ENCODE data around the gene OGDH. TPM values are rescaled to one million over a fixed set of nuclear protein-coding genes. Genes with fewer than 3 reads are reported as not detected.

The OGDH gene
- total RNA-seq, 2 donors from 2014 or later: 36.1 to 46.1 TPM

GRCh38 chr7:44646176-44646920 is 39.9 kb downstream of the OGDH start:
- H3K27me3 ChIP-seq: no peaks in the 10 kb centered on the region
- ATAC-seq (no peak), DNase-seq (no peak)
- H3K9me3 ChIP-seq: no peaks in the 10 kb centered on the region
- no peaks in the 10 kb centered on the region for H3K4me1 ChIP-seq
- no peak overlapping the region for H3K4me3 ChIP-seq
- WGBS, 2 donors: 87 to 97% methylated on average over 3 of the region's 3 CpGs
- no peak overlapping the region for H3K27ac ChIP-seq
- no peak for TF ChIP-seq CTCF (IDR thresholded peaks at IDR 0.05)
- TF ChIP-seq POLR2A (IDR thresholded peaks at IDR 0.05): no peak
- intact Hi-C loops (cut with DNase I): no loop called here
- H3K36me3 ChIP-seq (replicated peaks in 1 of 2; ENCODE audit: insufficient read depth in 1 of 2, low read depth in 2 of 2): peaks cover 0 to 4% of the 10 kb centered on the region in 2 donors

- intact Hi-C loops (cut with DNase I): no loop called here
These were observed 40.7 kb downstream of the OGDH start for GRCh38 chr7:44646921-44647636.

DNA sequence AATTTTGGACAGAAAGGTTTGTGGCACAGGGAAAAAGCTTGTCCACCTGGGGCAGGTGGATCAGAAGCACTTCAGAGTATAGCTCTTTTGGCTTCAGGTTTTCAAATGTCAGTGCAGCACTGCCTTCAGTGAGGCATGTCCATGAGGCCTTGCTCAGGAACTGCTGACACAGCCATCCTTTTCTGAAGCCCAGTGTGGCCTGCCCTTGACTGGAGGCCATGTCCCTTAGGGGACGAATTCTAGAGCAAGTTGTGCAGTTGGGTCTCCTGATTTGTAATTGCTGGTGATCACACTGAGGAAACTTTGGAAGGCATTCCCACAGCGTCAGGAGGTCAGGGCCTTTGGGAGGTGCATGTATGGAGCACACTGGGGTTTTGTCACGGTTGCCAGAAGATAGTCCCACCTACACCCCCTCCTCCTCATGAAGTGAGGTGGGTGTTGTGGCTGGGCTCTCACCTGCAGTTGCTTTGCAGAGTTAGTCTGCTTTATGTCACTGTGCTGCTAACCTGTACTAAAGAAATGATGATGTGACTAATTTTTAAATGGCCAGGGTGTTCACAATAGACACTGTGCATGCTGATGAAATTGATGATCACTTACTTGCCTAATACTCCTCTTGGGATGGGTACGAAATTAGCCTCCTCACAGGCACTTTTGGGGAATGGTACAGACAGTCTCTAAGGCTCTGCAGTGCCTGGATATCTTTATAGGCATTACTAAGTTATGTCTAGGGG is 41.7 kb downstream of the OGDH start:
- WGBS, 2 donors: 94 to 100% methylated on average over 4 of the region's 4 CpGs
- DNase-seq: no peak

More at GRCh38 chr7:44646921-44647636, 40.7 kb downstream of the OGDH start:
- no peak for DNase-seq
- Histone ChIP-seq H3K4me3 (no peak overlapping the region), H3K27me3 (no peaks in the 10 kb centered on the region), H3K27ac (no peak overlapping the region), H3K4me1 (no peaks in the 10 kb centered on the region), H3K36me3 (replicated peaks in 1 of 2; ENCODE audit: insufficient read depth in 1 of 2, low read depth in 2 of 2) (peaks cover 0 to 4% of the 10 kb centered on the region in 2 donors), H3K9me3 (no peaks in the 10 kb centered on the region)
- WGBS, 2 donors: 77 to 84% methylated on average over 3 of the region's 3 CpGs
- ATAC-seq: no peak
- TF ChIP-seq POLR2A (IDR thresholded peaks at IDR 0.05) (no peak), CTCF (IDR thresholded peaks at IDR 0.05) (no peak)

DNA sequence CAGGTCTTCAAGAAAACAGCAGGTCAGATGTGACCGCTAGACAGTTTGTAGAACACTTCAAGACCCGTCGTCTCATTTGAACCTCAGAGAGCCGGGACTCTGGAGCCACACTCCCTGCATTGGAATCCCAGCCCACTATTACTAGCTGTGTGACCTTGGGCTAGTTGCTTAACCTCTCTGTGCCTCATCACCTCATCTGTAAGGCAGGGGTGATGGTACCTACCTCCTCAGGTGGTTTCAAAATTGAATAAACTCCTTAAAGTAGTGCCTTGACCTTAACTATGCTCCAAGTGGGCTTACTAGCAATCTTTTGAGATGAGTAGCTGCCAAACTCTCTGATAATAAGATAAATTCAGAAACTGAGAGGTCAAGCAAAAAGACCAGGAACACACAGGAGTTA is 43.8 kb downstream of the OGDH start:
- 93 to 96% methylated on average over 4 of the region's 4 CpGs for WGBS, 2 donors
- DNase-seq (no peak), ATAC-seq (no peak)
- Histone ChIP-seq H3K4me1 (no peaks in the 10 kb centered on the region), H3K27ac (no peak overlapping the region), H3K9me3 (no peaks in the 10 kb centered on the region), H3K4me3 (no peak overlapping the region), H3K27me3 (no peaks in the 10 kb centered on the region), H3K36me3 (replicated peaks in 1 of 2; ENCODE audit: insufficient read depth in 1 of 2, low read depth in 2 of 2) (peaks cover 0 to 8% of the 10 kb centered on the region in 2 donors)
- no peak for TF ChIP-seq CTCF (IDR thresholded peaks at IDR 0.05)
- TF ChIP-seq POLR2A (IDR thresholded peaks at IDR 0.05): no peak
- intact Hi-C loops (cut with DNase I): no loop called here

More for the DNA sequence above, 41.7 kb downstream of the OGDH start:
- no peaks in the 10 kb centered on the region for H3K9me3 ChIP-seq
- H3K27me3 ChIP-seq: no peaks in the 10 kb centered on the region
- TF ChIP-seq POLR2A (IDR thresholded peaks at IDR 0.05) (no peak), CTCF (IDR thresholded peaks at IDR 0.05) (no peak)
- intact Hi-C loops (cut with DNase I): no loop called here
- ATAC-seq: no peak
- no peak overlapping the region for H3K27ac ChIP-seq
- H3K4me1 ChIP-seq: no peaks in the 10 kb centered on the region
- no peak overlapping the region for H3K4me3 ChIP-seq
- peaks cover 0 to 4% of the 10 kb centered on the region in 2 donors for H3K36me3 ChIP-seq (replicated peaks in 1 of 2; ENCODE audit: insufficient read depth in 1 of 2, low read depth in 2 of 2)
